ENCODE results near the gene STRADB. TPM values are rescaled to one million over a fixed set of nuclear protein-coding genes. Genes with fewer than 3 reads are reported as not detected.

The STRADB gene
- total and polyA plus RNA-seq, 2 experiments from 2014 or later: 35.9 to 37.1 TPM

GRCh38 chr2:201404699-201405280 is 46.8 kb upstream of the STRADB start:
- no peak overlapping the region for H2AFZ ChIP-seq
- no peaks in the 10 kb centered on the region for H4K20me1 ChIP-seq (replicated peaks; ENCODE audit: insufficient read depth)
- no peaks in the 10 kb centered on the region for H3K9me2 ChIP-seq (ENCODE audit: insufficient read depth)
- H3K79me2 ChIP-seq (replicated peaks; ENCODE audit: insufficient read depth): no peaks in the 10 kb centered on the region
- peak; percentile 8 for DNase-seq (ENCODE audit: low spot score)
- no peaks in the 10 kb centered on the region for H3K27me3 Mint-ChIP-seq (ENCODE audit: insufficient read depth, low read depth, poor library complexity)
- no peak overlapping the region for H3K4me2 ChIP-seq
- no peaks in the 10 kb centered on the region for H3K27me3 ChIP-seq (ENCODE audit: insufficient read depth)
- no peaks in the 10 kb centered on the region for H3K36me3 Mint-ChIP-seq (ENCODE audit: low read depth)
- no peaks in the 10 kb centered on the region for H3K4me1 Mint-ChIP-seq
- TF ChIP-seq POLR2AphosphoS5 (IDR thresholded peaks at IDR 0.05; ENCODE audit: low read depth) (no peak), STAT1 (IDR thresholded peaks at IDR 0.05; ENCODE audit: unreplicated experiment) (no peak), CREB1 (CRISPR knock-in tag; IDR thresholded peaks at IDR 0.05; ENCODE audit: low read depth) (no peak), EZH2phosphoT487 (IDR thresholded peaks at IDR 0.05; ENCODE audit: unreplicated experiment) (no peak), EZH2 (IDR thresholded peaks at IDR 0.05; ENCODE audit: low read depth, unreplicated experiment) (no peak), NANOG (IDR thresholded peaks at IDR 0.05; ENCODE audit: borderline replicate concordance) (no peak), ZNF462 (CRISPR knock-in tag; IDR thresholded peaks at IDR 0.05) (no peak), JUNB (IDR thresholded peaks at IDR 0.05; ENCODE audit: unreplicated experiment) (no peak), REST (IDR thresholded peaks at IDR 0.05; ENCODE audit: unreplicated experiment) (no peak), ZNF331 (CRISPR knock-in tag; IDR thresholded peaks at IDR 0.05; ENCODE audit: low read depth) (no peak), ETS1 (IDR thresholded peaks at IDR 0.05) (no peak), CTCF (conservative IDR thresholded peaks at IDR 0.05; ENCODE audit: low read depth in 2 of 2) (no peak), ZNF114 (CRISPR knock-in tag; IDR thresholded peaks at IDR 0.05) (no peak)
- H3K4me3 ChIP-seq: no peak overlapping the region
- no peak overlapping the region for H3K27ac ChIP-seq (ENCODE audit: low read depth)
- H3K4me3 Mint-ChIP-seq: no peak overlapping the region
- H3K9me3 Mint-ChIP-seq: no peaks in the 10 kb centered on the region
- ATAC-seq: peak; percentile 28; the same call in 1 of the 3 replicates
- no peaks in the 10 kb centered on the region for H3K4me1 ChIP-seq (ENCODE audit: insufficient read depth)
- no peaks in the 10 kb centered on the region for H3K36me3 ChIP-seq (ENCODE audit: insufficient read depth)
- H3K27ac Mint-ChIP-seq: peak overlapping the region; percentile 1; the same call in 1 of the 2 replicates
- no peaks in the 10 kb centered on the region for H3F3A ChIP-seq (replicated peaks; ENCODE audit: low read depth)
